ENCODE data around the gene ADAP1.

GRCh38 chr7:908591-909357 lies 45.7 kb downstream of the ADAP1 start:
- peak; percentile 69 for TF ChIP-seq EZH2phosphoT487 (IDR thresholded peaks at IDR 0.05)
- peak; percentile 74 for TF ChIP-seq CTCF (IDR thresholded peaks at IDR 0.05)
- TF ChIP-seq EZH2 (IDR thresholded peaks at IDR 0.05) = peak; percentile 79
